NT2/D1 (cell line): ENCODE data around the gene NR3C1.

Source experiments
- YY1 ChIP-seq: IDR thresholded peaks from 2 replicates; pipeline ENCODE4 v1.6.1; 2011; ENCODE audit not compliant: insufficient read length, insufficient read depth
- ZNF274 ChIP-seq: IDR thresholded peaks from 2 replicates; pipeline ENCODE4 v1.6.1; 2011; ENCODE audit warnings: mild to moderate bottlenecking, low read depth, low read length

GRCh38 chr5:143277536-143277935, 126.0 kb downstream of the NR3C1 start:
- TF ChIP-seq ZNF274 (no peak), YY1 (no peak)
